GM19351 (cell line): Measurements from ENCODE around the gene OSCP1.
"Not testable (repeated sequence)": the region's sequence is repeated elsewhere in the genome, so short reads cannot be mapped to it uniquely, and the experiment has no call there.

Source experiments
- ATAC-seq: cut with Tn5 transposase; IDR thresholded peaks from one replicate; pipeline ENCODE4 v1.9.1; 2021; ENCODE audit warnings: mild to moderate bottlenecking, moderate library complexity; ENCODE audit not compliant: unreplicated experiment

OSCP1 gene, protein sequence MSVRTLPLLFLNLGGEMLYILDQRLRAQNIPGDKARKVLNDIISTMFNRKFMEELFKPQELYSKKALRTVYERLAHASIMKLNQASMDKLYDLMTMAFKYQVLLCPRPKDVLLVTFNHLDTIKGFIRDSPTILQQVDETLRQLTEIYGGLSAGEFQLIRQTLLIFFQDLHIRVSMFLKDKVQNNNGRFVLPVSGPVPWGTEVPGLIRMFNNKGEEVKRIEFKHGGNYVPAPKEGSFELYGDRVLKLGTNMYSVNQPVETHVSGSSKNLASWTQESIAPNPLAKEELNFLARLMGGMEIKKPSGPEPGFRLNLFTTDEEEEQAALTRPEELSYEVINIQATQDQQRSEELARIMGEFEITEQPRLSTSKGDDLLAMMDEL

DNA sequence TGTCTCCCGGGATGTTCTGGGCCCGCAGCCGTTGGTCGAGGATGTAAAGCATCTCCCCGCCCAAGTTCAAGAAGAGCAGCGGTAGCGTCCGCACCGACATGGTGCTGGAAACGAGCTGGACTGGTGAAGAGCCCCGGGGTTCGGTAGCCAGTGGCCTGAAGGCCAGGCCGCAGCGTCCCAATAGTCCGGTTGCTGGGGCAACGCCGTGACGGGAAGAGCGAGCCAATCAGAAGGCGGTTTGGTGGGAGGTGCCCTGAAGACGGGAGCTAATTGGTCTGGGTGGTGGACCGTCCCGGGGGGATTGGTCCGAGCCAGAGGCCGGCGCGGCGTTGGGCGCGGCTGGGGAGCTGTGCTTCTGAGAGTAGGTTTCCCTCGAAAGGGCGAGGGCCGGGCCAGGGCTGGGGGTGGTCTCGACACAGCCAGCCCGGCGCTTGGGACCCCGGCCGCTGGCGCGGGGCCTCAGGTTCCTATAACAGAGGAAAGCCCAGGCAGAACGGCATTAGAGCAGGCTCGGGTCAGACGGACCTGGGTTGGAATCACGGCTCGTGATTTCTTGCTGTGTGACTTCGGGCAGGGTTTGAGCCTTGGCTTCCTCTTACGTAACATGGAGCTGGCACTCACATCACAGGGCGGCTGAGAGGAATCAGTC, at the start of gene OSCP1:
TSS of gene OSCP1 (minus strand) at position 182 of the 649 bp plus-strand sequence. CDS start at position 100, 82 bp downstream.
- ATAC-seq = peak; percentile 98

DNA sequence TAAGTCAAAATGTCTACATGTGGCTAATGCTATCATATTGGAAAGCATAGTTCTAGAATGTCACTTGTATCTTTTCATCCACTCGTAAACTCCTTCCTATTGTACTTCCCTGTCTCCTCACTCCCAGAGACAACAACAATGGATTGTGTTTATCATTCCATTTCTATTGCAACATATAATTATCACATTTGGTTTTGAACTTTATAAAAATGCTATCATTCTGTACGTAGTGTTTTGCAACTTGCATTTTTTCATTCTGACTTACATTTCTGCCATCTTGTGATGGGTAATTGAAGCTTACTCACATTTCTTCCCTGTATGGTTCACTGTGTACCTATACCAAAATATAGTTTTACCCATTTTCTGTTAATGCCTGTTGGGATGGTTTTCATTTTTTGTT, 47.0 kb upstream of the OSCP1 start:
- ATAC-seq = no peak

DNA sequence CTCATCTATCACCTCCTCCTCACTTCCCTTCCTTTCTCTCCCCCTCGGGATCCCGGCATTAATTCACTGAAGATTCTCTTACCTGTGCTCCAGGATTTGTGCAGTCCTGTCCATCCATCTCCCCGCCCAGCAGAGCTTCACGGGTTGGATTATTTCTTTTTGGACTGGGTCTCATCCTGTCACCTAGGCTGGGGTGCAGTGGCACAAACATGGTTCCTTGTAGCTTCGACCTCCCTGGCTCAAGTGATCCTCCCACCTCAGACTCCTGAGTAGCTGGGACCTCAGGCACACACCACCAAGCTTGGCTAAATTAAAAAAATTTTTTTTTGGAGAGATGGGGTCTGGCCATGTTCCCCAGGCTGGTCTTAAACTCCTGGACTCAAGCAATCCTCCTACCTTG, 44.7 kb upstream of the OSCP1 start:
- no peak for ATAC-seq

DNA sequence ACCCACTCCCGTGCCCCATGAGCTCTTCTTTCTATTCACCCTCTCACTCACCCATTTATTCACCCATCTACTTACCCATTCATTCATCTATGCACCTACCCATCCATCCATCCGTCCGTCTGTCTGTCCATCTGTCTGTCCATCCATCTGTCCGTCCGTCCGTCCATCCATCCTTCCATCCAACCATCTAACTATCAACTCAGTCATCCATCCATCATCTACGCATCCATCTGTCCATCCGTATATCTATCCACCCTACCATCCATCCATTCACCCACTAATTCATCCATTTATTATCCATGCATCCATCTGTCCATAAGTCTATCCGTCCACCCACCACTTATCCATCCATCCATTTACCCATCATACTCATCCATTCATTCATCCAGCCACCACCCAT, 43.3 kb upstream of the OSCP1 start:
- ATAC-seq = no peak

DNA sequence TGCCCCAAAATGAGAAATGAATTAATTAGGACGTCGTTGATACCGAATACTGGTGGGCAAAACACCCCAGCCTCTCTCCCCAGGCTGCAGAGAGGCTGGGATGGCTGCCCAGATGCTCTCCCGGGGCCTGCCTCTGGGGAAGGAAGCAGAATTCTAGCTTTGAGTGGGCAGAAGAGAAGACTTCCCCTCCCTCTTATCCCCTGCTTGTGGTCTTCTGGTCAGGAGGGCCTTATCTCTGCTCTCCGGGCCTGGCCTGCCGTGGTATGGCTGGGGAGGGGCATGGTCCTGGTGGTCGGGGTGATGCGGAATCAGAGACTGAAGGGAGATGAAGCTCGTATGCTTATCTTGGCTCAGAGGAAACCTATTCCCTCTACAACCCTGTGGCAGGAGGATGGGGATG, 42.2 kb upstream of the OSCP1 start:
- ATAC-seq = no peak

DNA sequence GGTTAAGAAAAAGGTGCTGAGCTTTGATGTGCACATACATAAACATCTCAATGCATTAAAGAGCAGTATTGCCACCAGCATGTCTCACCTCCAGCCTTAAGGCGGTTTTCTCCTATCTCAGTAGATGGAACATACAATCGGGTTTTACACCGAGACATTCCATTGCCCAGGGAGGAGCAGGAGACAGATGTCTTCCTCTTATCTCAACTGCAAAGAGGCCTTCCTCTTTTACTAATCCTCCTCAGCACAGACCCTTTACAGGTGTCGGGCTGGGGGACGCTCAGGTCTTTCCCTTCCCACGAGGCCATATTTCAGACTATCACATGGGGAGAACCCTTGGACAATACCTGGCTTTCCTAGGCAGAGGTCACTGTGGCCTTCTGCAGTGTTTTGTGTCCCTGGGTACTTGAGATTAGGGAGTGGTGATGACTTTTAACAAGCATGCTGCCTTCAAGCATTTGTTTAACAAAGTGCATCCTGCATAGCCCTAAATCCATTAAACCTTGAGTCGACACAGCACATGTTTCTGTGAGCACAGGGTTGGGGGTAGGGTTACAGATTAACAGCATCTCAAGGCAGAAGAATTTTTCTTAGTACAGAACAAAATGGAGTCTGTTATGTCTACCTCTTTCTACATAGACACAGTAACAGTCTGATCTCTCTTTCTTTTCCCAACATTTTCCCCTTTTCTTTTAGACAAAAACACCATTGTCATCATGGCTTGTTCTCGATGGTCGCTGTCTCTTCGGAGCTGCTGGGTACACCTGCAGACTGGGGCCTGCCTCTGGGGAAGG, 39.2 kb upstream of the OSCP1 start:
- not testable (repeated sequence) for ATAC-seq

DNA sequence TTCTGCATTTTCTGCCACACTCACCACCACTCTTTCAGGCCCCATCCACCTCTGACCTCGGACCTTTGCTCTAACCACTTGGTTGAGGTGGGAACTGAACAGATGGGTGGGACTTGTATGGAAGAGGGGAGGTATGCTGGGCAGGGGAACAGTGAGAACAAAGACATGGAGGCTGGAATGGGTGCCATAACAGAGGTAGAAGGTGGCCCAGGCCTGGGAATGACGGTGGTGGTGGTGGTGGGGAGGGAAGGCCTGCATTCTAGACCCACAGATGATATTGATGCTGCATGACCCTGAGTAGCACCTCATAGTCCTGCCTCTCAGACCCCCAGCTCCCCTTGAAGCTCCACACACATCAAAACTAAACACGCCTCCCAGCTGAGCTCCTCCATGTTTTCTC, 37.7 kb upstream of the OSCP1 start:
- ATAC-seq = no peak

DNA sequence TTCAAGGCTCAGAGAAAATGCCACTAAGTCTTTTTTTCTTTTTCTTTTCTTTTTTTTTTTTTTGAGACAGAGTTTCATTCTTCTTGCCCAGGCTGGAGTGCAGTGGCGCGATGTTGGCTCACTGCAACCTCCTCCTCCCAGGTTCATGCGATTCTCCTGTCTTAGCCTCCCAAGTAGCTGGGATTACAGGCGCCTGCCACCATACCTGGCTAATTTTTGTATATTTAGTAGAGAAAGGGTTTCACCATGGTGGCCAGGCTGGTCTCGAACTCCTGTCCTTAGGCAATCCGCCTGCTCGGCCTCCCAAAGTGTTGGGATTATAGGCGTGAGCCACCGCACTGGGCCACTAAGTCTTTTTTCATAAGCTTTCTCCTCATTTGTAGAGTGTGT, 37.1 kb upstream of the OSCP1 start:
- not testable (repeated sequence) for ATAC-seq

DNA sequence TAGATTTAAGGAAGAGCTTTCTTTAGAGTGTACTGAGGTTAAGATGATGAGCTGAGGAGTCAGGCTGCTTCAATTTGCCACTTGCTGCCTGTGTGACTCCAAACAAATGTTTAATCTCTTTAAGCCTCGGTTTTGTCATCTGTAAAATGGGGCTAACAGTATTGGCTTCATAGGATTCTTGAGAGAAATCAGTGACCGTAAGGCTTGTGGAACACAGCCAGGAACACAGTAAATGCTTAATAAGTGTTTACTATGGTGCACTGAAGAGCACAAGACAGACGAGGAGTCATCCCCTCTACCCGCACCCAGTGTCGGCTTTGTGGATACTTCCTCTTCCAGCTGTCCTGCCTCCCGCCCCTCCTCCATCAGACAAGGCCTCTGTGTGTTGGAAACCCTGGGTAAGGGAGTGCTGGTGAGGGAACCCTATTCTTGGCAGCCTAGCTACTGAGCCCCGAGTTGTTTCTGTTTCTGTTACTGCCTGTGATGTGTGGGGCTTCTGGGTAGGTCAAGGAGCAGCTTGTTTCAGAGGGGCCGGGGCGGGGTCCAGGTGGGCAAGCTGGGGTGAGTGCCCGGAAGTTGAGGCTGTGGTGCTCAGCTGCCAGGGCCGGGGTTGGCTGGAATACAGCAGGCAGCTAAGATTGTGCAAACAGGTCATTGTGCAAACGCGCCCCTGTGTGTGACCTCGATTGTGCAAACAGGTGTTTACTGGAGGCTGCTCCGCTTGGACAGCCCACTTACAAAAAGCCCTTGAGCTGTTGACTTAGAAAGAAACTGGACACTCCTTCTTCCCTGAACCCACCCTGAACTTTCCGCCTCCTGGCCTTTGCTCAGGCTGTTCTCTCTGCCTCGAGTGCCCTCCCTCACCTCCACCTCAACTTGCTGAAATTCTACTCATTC, 36.4 kb upstream of the OSCP1 start:
- no peak for ATAC-seq

DNA sequence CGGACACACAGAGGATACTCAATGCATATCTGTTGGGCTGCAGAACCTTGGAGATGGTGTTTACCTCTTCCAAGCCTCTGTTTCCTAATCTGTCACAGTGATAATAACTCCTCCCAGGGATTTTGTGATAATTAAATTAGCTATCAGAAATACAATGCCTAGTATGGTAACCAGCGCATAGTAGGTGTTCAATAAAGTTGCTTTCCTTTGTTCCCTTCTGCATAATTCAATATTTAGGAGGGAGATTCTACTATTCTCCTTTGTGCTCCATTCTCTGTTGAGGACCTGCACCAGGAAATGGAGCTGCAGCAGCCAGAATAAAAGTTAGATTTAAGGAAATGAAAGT, 35.8 kb upstream of the OSCP1 start:
- ATAC-seq = no peak

DNA sequence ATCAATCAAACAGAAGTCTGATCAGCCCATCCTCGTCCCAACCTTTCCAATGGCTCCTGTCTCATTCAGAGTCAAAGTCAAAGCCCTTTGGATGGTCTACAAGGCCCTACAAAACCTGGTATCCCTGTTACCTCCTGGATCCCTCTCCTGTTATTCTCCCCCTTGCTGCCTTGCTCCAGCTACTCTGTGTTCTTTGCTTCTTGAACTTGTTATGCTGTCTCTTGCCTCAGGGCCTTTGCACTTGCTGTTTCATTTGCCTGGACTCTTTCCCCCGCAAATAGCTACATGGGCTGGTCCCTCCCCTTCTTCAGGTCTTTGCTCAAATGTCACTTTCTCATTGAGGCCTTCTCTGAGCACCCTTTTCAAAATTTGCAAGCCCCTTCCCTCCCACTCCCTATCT, 33.8 kb upstream of the OSCP1 start:
- ATAC-seq = no peak

DNA sequence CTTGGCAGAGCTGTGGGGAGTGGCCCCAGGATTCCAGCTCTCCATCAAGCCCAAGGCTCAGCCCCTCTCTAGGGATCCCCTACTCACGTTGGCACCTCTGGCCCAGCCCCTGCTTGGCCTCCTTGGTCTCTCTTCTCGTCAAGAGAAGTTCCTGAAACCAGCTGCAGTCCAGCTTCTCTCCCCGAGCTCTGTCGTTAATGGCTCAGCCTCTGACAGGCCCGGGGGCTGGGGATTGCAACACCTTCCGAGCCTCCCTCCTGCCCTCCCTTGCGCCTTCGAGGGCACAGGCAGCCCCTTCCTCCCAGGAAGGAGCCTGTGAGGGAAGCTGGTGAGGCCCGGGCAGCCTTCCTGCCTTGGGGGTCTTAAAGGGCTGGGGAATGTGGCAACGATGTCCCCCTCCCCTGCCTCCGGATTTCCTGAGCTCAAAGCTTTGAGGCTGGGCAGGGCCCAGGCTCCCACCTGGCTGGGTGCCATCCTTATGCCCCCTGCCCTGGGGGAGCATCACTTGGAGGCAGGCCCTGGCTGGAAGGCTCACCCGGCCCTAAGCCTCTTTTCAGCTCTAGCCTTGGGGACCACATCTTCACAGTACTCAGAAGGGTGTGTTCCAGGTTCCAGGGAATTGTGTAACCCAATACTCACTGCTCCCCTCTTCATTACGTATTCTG, 32.6 kb upstream of the OSCP1 start, which contains the start of gene CSF3R:
TSS of gene CSF3R (minus strand) at position 190 of the 665 bp plus-strand sequence. CDS start 3,417 bp downstream, outside the sequence.
- ATAC-seq = no peak

DNA sequence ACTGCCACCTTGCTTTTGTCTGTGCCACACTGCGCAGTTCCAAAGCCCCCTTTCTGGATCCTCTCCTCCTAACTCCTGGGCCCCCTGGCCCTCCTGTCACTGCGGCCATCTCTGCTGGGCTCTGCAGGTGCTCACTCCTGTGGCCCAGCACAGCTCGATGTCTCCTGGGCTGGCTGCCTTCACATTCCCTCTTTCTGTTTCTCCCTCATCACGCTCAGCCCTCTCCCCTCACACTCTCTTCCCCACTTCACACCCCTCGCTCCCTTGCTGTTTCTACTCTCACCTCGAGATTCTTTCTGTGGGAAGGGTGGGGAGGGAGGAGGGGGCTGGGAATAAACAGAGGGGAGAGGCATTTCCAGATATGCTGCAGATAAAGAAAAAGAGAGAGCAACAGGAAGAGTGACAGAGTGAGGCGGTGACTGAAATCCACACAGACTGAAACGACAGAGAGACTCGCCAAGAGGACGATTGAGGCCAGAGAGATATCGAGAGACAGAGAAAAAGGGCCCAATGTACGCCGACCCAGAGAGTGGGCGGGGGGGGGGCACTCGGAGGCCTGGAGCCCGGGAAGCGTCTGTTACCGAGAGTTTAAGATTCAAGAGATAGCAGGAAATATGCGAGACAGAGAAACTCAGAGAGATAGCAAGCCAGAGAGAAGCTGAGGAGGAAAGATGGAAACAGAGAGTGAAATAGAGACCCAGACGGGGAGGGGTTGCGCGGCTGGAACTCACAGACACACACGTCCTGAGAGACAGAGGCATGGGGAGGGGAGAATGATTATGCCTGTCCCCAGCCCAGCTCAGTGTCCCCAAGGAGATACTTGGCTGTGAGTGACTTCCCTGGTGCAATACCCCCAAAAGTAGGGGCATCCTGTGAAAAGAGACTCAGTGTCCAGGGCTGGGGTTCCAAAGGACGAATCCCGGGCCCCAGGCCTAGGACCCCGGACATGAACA, 31.8 kb upstream of the OSCP1 start:
- no peak for ATAC-seq

DNA sequence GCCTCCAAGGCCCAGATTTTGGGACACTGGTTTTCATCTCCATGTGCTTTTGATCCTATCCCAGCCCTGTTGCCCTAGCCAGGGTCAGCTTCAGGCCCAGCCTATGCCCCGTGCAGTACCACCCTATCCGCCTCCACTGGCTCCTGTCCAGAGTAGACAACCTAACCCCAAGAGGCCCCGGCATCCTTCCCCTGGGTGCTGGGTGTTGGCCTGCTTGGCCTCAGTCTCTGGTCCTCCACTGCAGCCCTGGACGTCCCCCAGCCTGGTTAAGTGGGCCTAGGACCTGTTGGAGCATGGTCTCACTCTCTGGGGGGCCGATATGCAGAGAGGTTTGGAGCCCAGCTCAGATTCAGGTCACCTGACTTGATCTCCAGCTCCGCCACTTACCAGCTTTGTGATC, 30.8 kb upstream of the OSCP1 start:
- ATAC-seq = no peak

DNA sequence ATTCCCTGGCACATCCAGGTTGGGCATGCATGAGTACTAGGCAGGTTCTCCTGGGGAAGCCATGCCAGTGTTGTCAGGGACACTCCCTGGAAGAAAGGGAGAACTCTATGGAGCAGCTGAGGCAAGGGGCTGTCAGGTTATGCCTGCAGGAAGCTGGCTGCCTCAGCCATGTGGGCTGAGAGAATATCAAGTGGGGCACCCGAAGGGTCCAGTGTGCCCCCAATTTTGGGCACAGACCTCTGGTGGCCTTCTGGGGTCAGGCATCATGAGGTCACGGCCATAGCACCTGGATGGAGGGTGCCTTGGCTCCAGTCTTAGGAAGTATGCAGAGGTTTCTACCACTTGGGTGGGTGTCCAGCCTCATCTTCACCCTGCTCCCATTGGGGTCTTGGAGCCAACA, 29.9 kb upstream of the OSCP1 start:
- no peak for ATAC-seq

DNA sequence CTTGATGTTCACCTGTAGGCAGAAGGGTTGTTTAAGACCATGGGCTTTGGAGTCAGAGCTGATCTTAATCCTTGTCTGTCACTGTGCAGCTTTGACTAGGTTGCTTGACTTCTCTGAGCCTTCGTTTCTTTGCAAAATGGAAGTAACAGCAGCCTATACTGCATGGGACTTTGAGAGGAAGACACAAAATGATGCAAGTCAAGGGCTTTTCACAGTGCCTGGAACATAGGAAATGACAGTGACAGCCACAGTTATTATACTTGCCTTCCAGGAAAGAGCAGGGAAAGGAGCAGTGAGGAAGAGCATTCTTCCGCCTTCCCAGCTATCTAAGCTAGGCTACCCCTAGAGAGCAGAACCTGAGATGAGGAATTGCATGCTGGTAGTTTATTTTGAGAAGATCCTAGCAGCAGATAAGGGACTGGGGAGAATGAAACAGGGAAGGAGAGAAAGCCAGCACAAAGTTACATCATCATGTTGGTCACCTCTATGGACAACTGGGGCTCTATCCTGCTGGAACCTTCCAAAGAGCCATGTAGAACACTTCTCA, 29.3 kb upstream of the OSCP1 start:
- no peak for ATAC-seq

DNA sequence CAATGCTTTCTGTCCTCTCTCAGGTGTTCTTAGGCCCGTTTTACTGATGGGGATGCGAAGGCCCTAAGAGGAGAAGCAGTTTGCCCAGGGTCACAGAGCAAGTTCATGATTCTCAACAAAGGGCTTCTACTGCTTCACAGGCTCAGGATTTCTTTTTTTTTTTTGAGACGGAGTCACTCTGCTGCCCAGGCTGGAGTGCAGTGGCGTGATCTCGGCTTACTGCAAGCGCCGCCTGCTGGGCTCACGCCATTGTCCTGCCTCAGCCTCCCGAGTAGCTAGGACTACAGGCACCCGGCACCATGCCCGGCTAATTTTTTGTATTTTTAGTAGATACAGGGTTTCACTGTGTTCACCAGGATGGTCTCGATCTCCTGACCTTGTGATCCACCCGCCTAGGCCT, 27.4 kb upstream of the OSCP1 start:
- ATAC-seq = not testable (repeated sequence)

DNA sequence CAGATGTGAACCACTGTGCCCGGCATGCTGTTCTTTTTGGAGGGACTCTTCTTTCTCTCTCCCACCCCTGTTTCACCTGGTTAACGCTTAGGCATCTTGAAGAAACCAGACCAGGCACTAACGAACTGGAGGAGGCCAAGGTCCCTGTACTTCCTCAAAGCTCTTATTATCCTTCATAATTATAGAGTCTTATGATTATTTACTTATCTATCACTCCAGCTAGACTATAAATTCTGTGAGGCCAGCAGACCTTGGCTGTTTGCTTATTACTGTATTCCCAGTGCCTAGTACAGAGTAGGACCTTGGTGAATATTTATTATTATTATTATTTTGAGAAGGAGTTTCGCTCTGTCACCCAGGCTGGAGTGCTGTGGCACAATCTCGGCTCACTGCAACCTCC, 26.7 kb upstream of the OSCP1 start:
- no peak for ATAC-seq
